Activated T-helper 1 cell treated with anti-CD3 and anti-CD28 coated beads, Interleukin-2, amount 50 U/mL, for 16 hours (primary cell): ENCODE data around the gene RFX8.
"Not testable (repeated sequence)": the region's sequence is repeated elsewhere in the genome, so short reads cannot be mapped to it uniquely, and the experiment has no call there.

ENCODE experiments used
- DNase-seq, 2 donors: peaks; one replicate each; pipeline ENCODE4 v3.0.0-alpha.2; 2020; ENCODE audit warnings: low read depth in 1 of 2, low spot score in 1 of 2

RFX8 gene

GRCh38 chr2:101486994-101487393, 12.1 kb upstream of the RFX8 start:
- DNase-seq, result no peak

GRCh38 chr2:101486258-101486701, 11.4 kb upstream of the RFX8 start:
- no peak for DNase-seq

- DNase-seq, result no peak
Observed at GRCh38 chr2:101485856-101486255, 10.9 kb upstream of the RFX8 start.

- no peak for DNase-seq
Observed at GRCh38 chr2:101480764-101481163, 5.9 kb upstream of the RFX8 start.

- no peak for DNase-seq
Observed at GRCh38 chr2:101479810-101480209, 4.9 kb upstream of the RFX8 start.

GRCh38 chr2:101479328-101479727, 4.4 kb upstream of the RFX8 start:
- no peak for DNase-seq

GRCh38 chr2:101478181-101479001, 3.5 kb upstream of the RFX8 start:
- no peak for DNase-seq

GRCh38 chr2:101477556-101477955, 2.6 kb upstream of the RFX8 start:
- no peak for DNase-seq

GRCh38 chr2:101476605-101477208, 1.8 kb upstream of the RFX8 start:
- DNase-seq, result no peak

- peak in 1 of 2 donors; percentile 3 for DNase-seq
Observed at GRCh38 chr2:101473911-101474701, 806 bp downstream of the RFX8 start.

GRCh38 chr2:101473591-101473910, 1.4 kb downstream of the RFX8 start:
- DNase-seq, result no peak

- DNase-seq, result no peak
Observed at GRCh38 chr2:101469863-101470262, 5.0 kb downstream of the RFX8 start.

- no peak for DNase-seq
Observed at GRCh38 chr2:101467306-101467705, 7.6 kb downstream of the RFX8 start.

GRCh38 chr2:101466426-101466825, 8.5 kb downstream of the RFX8 start:
- no peak for DNase-seq

- DNase-seq, result no peak
Observed at GRCh38 chr2:101464841-101465240, 10.1 kb downstream of the RFX8 start.

- DNase-seq, result no peak
Observed at GRCh38 chr2:101463911-101464641, 10.8 kb downstream of the RFX8 start.

- no peak for DNase-seq
Observed at GRCh38 chr2:101463421-101463820, 11.5 kb downstream of the RFX8 start.

GRCh38 chr2:101461381-101461780, 13.5 kb downstream of the RFX8 start:
- no peak for DNase-seq

GRCh38 chr2:101454408-101454807, 20.5 kb downstream of the RFX8 start:
- not testable (repeated sequence) for DNase-seq

GRCh38 chr2:101450965-101451364, 23.9 kb downstream of the RFX8 start:
- no peak for DNase-seq

- no peak for DNase-seq
Observed at GRCh38 chr2:101446869-101447268, 28.0 kb downstream of the RFX8 start.
